ENCODE measurements around the gene DEFB124. TPM values are rescaled to one million over a fixed set of nuclear protein-coding genes. Genes with fewer than 3 reads are reported as not detected.

Gene DEFB124
- total RNA-seq, 1 experiment from 2014 or later, result not detected

- H3K27ac ChIP-seq (ENCODE audit: insufficient read length, low read depth, low read length), result no peak overlapping the region
- no peak for DNase-seq
- no peak overlapping the region for H2BK12ac ChIP-seq (ENCODE audit: insufficient read length, low read depth, low read length)
- H2AK5ac ChIP-seq (ENCODE audit: insufficient read length, low read length), result no peak overlapping the region
- H3K79me1 ChIP-seq (ENCODE audit: insufficient read depth, low read depth, low read length, poor library complexity, severe bottlenecking), result no peaks in the 10 kb centered on the region
- no peaks in the 10 kb centered on the region for H4K20me1 ChIP-seq (ENCODE audit: control insufficient read depth, insufficient read depth, insufficient read length)
- no peak overlapping the region for H3K9ac ChIP-seq (ENCODE audit: extremely low read depth, insufficient read length, low read length)
- no peak overlapping the region for H3K4me3 Mint-ChIP-seq
- no peak for TF ChIP-seq CTCF (conservative IDR thresholded peaks at IDR 0.05)
- H3T11ph ChIP-seq (ENCODE audit: low read length), result no peak overlapping the region
- no peak overlapping the region for H3K14ac ChIP-seq (ENCODE audit: insufficient read depth, low read length)
- H3K36me3 Mint-ChIP-seq (ENCODE audit: insufficient read depth in 1 of 3, low read depth in 3 of 3), result peaks cover 8 to 42% (median 17%) of the 10 kb centered on the region in 3 experiments; a peak in 6 of 7 replicates
- H3K4me2 ChIP-seq (ENCODE audit: insufficient read depth, insufficient read length, low read length), result no peak overlapping the region
- H2AFZ ChIP-seq (ENCODE audit: low read length), result no peak overlapping the region
- H4K8ac ChIP-seq (replicated peaks; ENCODE audit: insufficient read length, low read depth, low read length), result no peak overlapping the region
- no peak overlapping the region for H2BK20ac ChIP-seq (ENCODE audit: low read depth, low read length, poor library complexity, severe bottlenecking)
- no peaks in the 10 kb centered on the region for H3K23me2 ChIP-seq (ENCODE audit: insufficient read length, low read depth, low read length, poor library complexity, severe bottlenecking)
- H3K27me3 Mint-ChIP-seq (ENCODE audit: low read depth), result peaks cover 21% of the 10 kb centered on the region
- H3K18ac ChIP-seq (ENCODE audit: insufficient read length, low read depth, low read length), result no peak overlapping the region
- no peak overlapping the region for H3K56ac ChIP-seq (ENCODE audit: insufficient read length, low read depth, low read length)
- H3K4me1 Mint-ChIP-seq, result no peaks in the 10 kb centered on the region
- no CpG with 5 or more reads among the region's 2 CpGs for WGBS (ENCODE audit: extremely low coverage, insufficient read length, low lambda C conversion rate)
- H3K79me2 ChIP-seq (ENCODE audit: insufficient read depth, low read length), result no peaks in the 10 kb centered on the region
- H2BK5ac ChIP-seq (ENCODE audit: insufficient read length, low read length), result no peak overlapping the region
- H4K91ac ChIP-seq (ENCODE audit: insufficient read length, low read depth, low read length), result no peak overlapping the region
- H3K9me3 ChIP-seq (ENCODE audit: control insufficient read depth, low read depth, low read length), result peaks cover 57% of the 10 kb centered on the region
- no peak overlapping the region for H3K23ac ChIP-seq (ENCODE audit: insufficient read length, low read depth, low read length)
- H4K5ac ChIP-seq (ENCODE audit: insufficient read length, low read depth, low read length), result no peak overlapping the region
- H3K27ac Mint-ChIP-seq, result no peak overlapping the region
- no peaks in the 10 kb centered on the region for H3K4me1 ChIP-seq (ENCODE audit: insufficient read depth, low read length)
- no peak overlapping the region for H2BK15ac ChIP-seq (ENCODE audit: low read depth, low read length)
- no peak overlapping the region for H2BK120ac ChIP-seq (ENCODE audit: low read depth, low read length, poor library complexity, severe bottlenecking)
- H3K27me3 ChIP-seq (ENCODE audit: insufficient read depth, low read length), result no peaks in the 10 kb centered on the region
- H3K9me3 Mint-ChIP-seq, result peaks cover 60 to 64% of the 10 kb centered on the region in 2 experiments
- no peak overlapping the region for H3K4ac ChIP-seq (ENCODE audit: low read depth, low read length)
Observed at GRCh38 chr20:31474097-31474436, 860 bp downstream of the DEFB124 start.
